CD14-positive monocyte (primary cell): Measurements from ENCODE around the gene CCDC200. TPM values are rescaled to one million over a fixed set of nuclear protein-coding genes. Genes with fewer than 3 reads are reported as not detected.

Experiments
- DNase-seq, 3 donors: peaks; one replicate each; pipeline ENCODE4 v3.0.0-alpha.2; 2011 to 2022
- H2AFZ ChIP-seq: 2 replicates; pipeline ENCODE4 v1.6.0; 2012; ENCODE audit warnings: mild to moderate bottlenecking, low read depth, low read length, inconsistent platforms; ENCODE audit not compliant: insufficient read depth, poor library complexity, severe bottlenecking
- H3K27ac ChIP-seq, 2 donors: 1 replicate in 1 of 2; 2 replicates in 1 of 2; pipeline ENCODE4 v1.5.1; 2012 to 2013; ENCODE audit warnings: low read length in 2 of 2, control low read depth in 1 of 2, inconsistent platforms in 1 of 2, low read depth in 1 of 2, mild to moderate bottlenecking in 1 of 2
- H3K27me3 ChIP-seq, 2 donors: one replicate each; pipeline versions ENCODE4 v1.6.0 to v1.6.1; 2011 to 2013; ENCODE audit warnings: low read length in 2 of 2; ENCODE audit not compliant: control insufficient read depth in 2 of 2, insufficient read depth in 2 of 2
- H3K36me3 ChIP-seq, 2 donors: replicated peaks in 1 of 2; 1 replicate in 1 of 2; 2 replicates in 1 of 2; pipeline versions ENCODE4 v1.5.1 to v1.6.1; 2012 to 2013; ENCODE audit warnings: low read length in 2 of 2, control low read depth in 1 of 2, inconsistent platforms in 1 of 2, mild to moderate bottlenecking in 1 of 2; ENCODE audit not compliant: insufficient read depth in 2 of 2, control insufficient read depth in 1 of 2
- H3K4me1 ChIP-seq, 2 donors: 1 replicate in 1 of 2; 2 replicates in 1 of 2; pipeline versions ENCODE4 v1.5.1 to v1.6.1; 2012 to 2013; ENCODE audit warnings: low read length in 2 of 2, control low read depth in 1 of 2, inconsistent platforms in 1 of 2, mild to moderate bottlenecking in 1 of 2, moderate library complexity in 1 of 2; ENCODE audit not compliant: insufficient read depth in 2 of 2, control insufficient read depth in 1 of 2
- H3K4me2 ChIP-seq: replicated peaks from 2 replicates; pipeline ENCODE3; 2012; ENCODE audit warnings: low read length, moderate library complexity, mild to moderate bottlenecking; ENCODE audit not compliant: poor library complexity, severe bottlenecking; ENCODE audit errors: extremely low read depth
- H3K4me3 ChIP-seq, 3 experiments: fragments of 200-600 bp in 1 of 3; sonication (generic) in 1 of 3; replicated peaks in 1 of 3; 1 replicate in 2 of 3; 2 replicates in 1 of 3; pipeline ENCODE4 v1.5.1; 2011 to 2013; ENCODE audit warnings: low read length in 3 of 3, mild to moderate bottlenecking in 3 of 3, control low read depth in 2 of 3, low read depth in 2 of 3, inconsistent platforms in 1 of 3, moderate library complexity in 1 of 3
- H3K79me2 ChIP-seq: 2 replicates; pipeline ENCODE4 v1.6.0; 2012; ENCODE audit warnings: mild to moderate bottlenecking, control low read depth, inconsistent platforms, low read length, moderate library complexity; ENCODE audit not compliant: insufficient read depth
- H3K9ac ChIP-seq: 2 replicates; pipeline ENCODE4 v1.6.0; 2017; ENCODE audit warnings: low read length, mild to moderate bottlenecking; ENCODE audit not compliant: insufficient read depth, poor library complexity, severe bottlenecking
- H3K9me3 ChIP-seq, 2 donors: replicated peaks in 1 of 2; 1 replicate in 1 of 2; 2 replicates in 1 of 2; pipeline versions ENCODE4 v1.5.1 to v1.6.1; 2012 to 2013; ENCODE audit warnings: low read length in 2 of 2, control low read depth in 1 of 2; ENCODE audit not compliant: control insufficient read depth in 1 of 2, insufficient read depth in 1 of 2
- H4K20me1 ChIP-seq: 2 replicates; pipeline ENCODE4 v1.6.0; 2012; ENCODE audit warnings: mild to moderate bottlenecking, low read length, control low read depth, moderate library complexity; ENCODE audit not compliant: insufficient read depth
- H3K27ac Mint-ChIP-seq, 7 donors: one replicate each; pipeline ENCODE4 v1.8.0; 2020; ENCODE audit warnings: mild to moderate bottlenecking in 7 of 7, mixed read lengths in 7 of 7, moderate library complexity in 6 of 7, inconsistent platforms in 2 of 7
- H3K27me3 Mint-ChIP-seq, 3 donors: one replicate each; pipeline ENCODE4 v1.8.0; 2021 to 2022; ENCODE audit warnings: low read depth in 3 of 3, mild to moderate bottlenecking in 3 of 3, mixed read lengths in 3 of 3, moderate library complexity in 3 of 3, inconsistent platforms in 1 of 3
- H3K36me3 Mint-ChIP-seq, 2 donors: one replicate each; pipeline ENCODE4 v1.8.0; 2020; ENCODE audit warnings: mixed read lengths in 2 of 2, inconsistent platforms in 1 of 2, mild to moderate bottlenecking in 1 of 2
- H3K4me1 Mint-ChIP-seq: one replicate; pipeline ENCODE4 v1.8.0; 2020; ENCODE audit warnings: mild to moderate bottlenecking, mixed read lengths
- H3K4me3 Mint-ChIP-seq, 2 donors: one replicate each; pipeline ENCODE4 v1.8.0; 2020; ENCODE audit warnings: mild to moderate bottlenecking in 2 of 2, mixed read lengths in 2 of 2, moderate library complexity in 1 of 2
- H3K9me3 Mint-ChIP-seq, 7 donors: one replicate each; pipeline ENCODE4 v1.8.0; 2020 to 2022; ENCODE audit warnings: mixed read lengths in 7 of 7, mild to moderate bottlenecking in 6 of 7, moderate library complexity in 6 of 7, inconsistent platforms in 2 of 7
- CTCF ChIP-seq: fragments of 200-600 bp; IDR thresholded peaks from one replicate; pipeline ENCODE4 v1.8.0; 2022; ENCODE audit warnings: antibody characterized with exemption, mild to moderate bottlenecking
- WGBS: methylation state at CpG from one replicate; pipeline ENCODE4 v1.1.5; 2013; ENCODE audit warnings: missing lambda C conversion rate; ENCODE audit not compliant: insufficient coverage; 5-methylcytosine and 5-hydroxymethylcytosine counted together
- intact Hi-C, 2 donors: fragments of 100-400 bp; cut with micrococcal nuclease; formaldehyde crosslinking; loops; one replicate each; pipeline versions ENCODE4 v1.15.0 to v1.15.1; 2023
- polyA plus RNA-seq, 3 donors: library from polyadenylated mRNA; depleted of rRNA in 1 of 3; unstranded in 2 of 3; stranded (reverse) in 1 of 3; fragments of 300-500 nt in 2 of 3; fragments of >200 nt in 1 of 3; fragmentation: Illumina TruSeq in 2 of 3; gene quantifications; 1 replicate in 2 of 3; 2 replicates in 1 of 3; pipeline ENCODE4 v1.2.3, GENCODE V29; 2012 to 2021

CCDC200 gene
- polyA plus RNA-seq, 3 donors = not detected

- no peak overlapping the region for H3K27ac ChIP-seq
- peaks cover 29 to 31% of the 10 kb centered on the region in 2 donors for H3K4me1 ChIP-seq
- peak overlapping the region in 1 of 7 donors; percentile 61 for H3K27ac Mint-ChIP-seq
- no peaks in the 10 kb centered on the region for H3K9me3 ChIP-seq
- H2AFZ ChIP-seq = no peak overlapping the region
- peaks cover 70% of the 10 kb centered on the region for H4K20me1 ChIP-seq
- H3K36me3 Mint-ChIP-seq = peaks cover 51 to 66% of the 10 kb centered on the region in 2 donors
- H3K79me2 ChIP-seq = peaks cover 19% of the 10 kb centered on the region
- H3K4me3 Mint-ChIP-seq = no peak overlapping the region
- H3K9me3 Mint-ChIP-seq = peaks cover 0 to 2% (median 0%) of the 10 kb centered on the region in 7 donors
- H3K36me3 ChIP-seq = peaks cover 53 to 71% of the 10 kb centered on the region in 2 donors
- H3K9ac ChIP-seq = no peak overlapping the region
- no peak overlapping the region for H3K4me3 ChIP-seq
- peaks cover 0 to 1% (median 0%) of the 10 kb centered on the region in 3 donors for H3K27me3 Mint-ChIP-seq
- DNase-seq = no peak
- no peak overlapping the region for H3K4me2 ChIP-seq
- intact Hi-C loops = no loop called here
- WGBS = no CpG with 5 or more reads among the region's 3 CpGs
- no peak for TF ChIP-seq CTCF
- H3K4me1 Mint-ChIP-seq = peaks cover 35% of the 10 kb centered on the region
- H3K27me3 ChIP-seq = no peaks in the 10 kb centered on the region
Observed at GRCh38 chr17:43215341-43215740, 13.1 kb downstream of the CCDC200 start.

GRCh38 chr17:43213545-43213944, 14.9 kb downstream of the CCDC200 start:
- H3K27ac ChIP-seq = peak overlapping the region in 1 of 2 donors; percentile 85
- DNase-seq = no peak
- H3K4me1 Mint-ChIP-seq = peaks cover 36% of the 10 kb centered on the region

More at GRCh38 chr17:43213545-43213944, 14.9 kb downstream of the CCDC200 start:
- peak overlapping the region; percentile 98 for H3K4me3 Mint-ChIP-seq
- Histone ChIP-seq H3K4me3 (peak overlapping the region in 1 of 3 experiments; percentile 96), H3K4me1 (peaks cover 29 to 36% of the 10 kb centered on the region in 2 donors), H3K4me2 (peak overlapping the region; percentile 96), H3K27me3 (no peaks in the 10 kb centered on the region), H2AFZ (no peak overlapping the region), H3K79me2 (peaks cover 19% of the 10 kb centered on the region), H3K36me3 (peaks cover 57 to 71% of the 10 kb centered on the region in 2 donors), H4K20me1 (peaks cover 54% of the 10 kb centered on the region), H3K9ac (peak overlapping the region; percentile 77), H3K9me3 (no peaks in the 10 kb centered on the region)
- H3K27me3 Mint-ChIP-seq = peaks cover 0 to 2% (median 1%) of the 10 kb centered on the region in 3 donors
- peaks cover 53 to 68% of the 10 kb centered on the region in 2 donors for H3K36me3 Mint-ChIP-seq
- 100% methylated on average over 1 of the region's 2 CpGs for WGBS
- no peak for TF ChIP-seq CTCF
- peak overlapping the region in 4 of 7 donors; percentile 82 to 97 (median 95) for H3K27ac Mint-ChIP-seq
- H3K9me3 Mint-ChIP-seq = peaks cover 0 to 2% (median 0%) of the 10 kb centered on the region in 7 donors
- intact Hi-C loops = loop anchor here in 1 of 2 donors (5.0 kb wide), 1 partner anchor 104 kb away; no protein-coding TSS in a partner anchor
